ENCODE measurements around the gene EFNA1.

EFNA1 gene

GRCh38 chr1:155103325-155103724 lies 24.4 kb upstream of the EFNA1 start:
- DNase-seq (ENCODE audit: low read depth): no peak
- no peak overlapping the region for H3K4me3 ChIP-seq (ENCODE audit: low read depth, low read length)
- TF ChIP-seq, protein P1, sequence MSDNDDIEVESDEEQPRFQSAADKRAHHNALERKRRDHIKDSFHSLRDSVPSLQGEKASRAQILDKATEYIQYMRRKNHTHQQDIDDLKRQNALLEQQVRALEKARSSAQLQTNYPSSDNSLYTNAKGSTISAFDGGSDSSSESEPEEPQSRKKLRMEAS (IDR thresholded peaks at IDR 0.05; ENCODE audit: low read depth, low read length): no peak
- TF ChIP-seq, protein P2, sequence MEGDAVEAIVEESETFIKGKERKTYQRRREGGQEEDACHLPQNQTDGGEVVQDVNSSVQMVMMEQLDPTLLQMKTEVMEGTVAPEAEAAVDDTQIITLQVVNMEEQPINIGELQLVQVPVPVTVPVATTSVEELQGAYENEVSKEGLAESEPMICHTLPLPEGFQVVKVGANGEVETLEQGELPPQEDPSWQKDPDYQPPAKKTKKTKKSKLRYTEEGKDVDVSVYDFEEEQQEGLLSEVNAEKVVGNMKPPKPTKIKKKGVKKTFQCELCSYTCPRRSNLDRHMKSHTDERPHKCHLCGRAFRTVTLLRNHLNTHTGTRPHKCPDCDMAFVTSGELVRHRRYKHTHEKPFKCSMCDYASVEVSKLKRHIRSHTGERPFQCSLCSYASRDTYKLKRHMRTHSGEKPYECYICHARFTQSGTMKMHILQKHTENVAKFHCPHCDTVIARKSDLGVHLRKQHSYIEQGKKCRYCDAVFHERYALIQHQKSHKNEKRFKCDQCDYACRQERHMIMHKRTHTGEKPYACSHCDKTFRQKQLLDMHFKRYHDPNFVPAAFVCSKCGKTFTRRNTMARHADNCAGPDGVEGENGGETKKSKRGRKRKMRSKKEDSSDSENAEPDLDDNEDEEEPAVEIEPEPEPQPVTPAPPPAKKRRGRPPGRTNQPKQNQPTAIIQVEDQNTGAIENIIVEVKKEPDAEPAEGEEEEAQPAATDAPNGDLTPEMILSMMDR (IDR thresholded peaks at IDR 0.05; ENCODE audit: low read depth, low read length): no peak
- no peak for TF ChIP-seq POLR2A (IDR thresholded peaks at IDR 0.05; ENCODE audit: extremely low read depth, insufficient read length)

- DNase-seq (ENCODE audit: low read depth): no peak
- no peak overlapping the region for H3K4me3 ChIP-seq (ENCODE audit: low read depth, low read length)
- TF ChIP-seq, protein P2 (IDR thresholded peaks at IDR 0.05; ENCODE audit: low read depth, low read length): no peak
- no peak for TF ChIP-seq POLR2A (IDR thresholded peaks at IDR 0.05; ENCODE audit: extremely low read depth, insufficient read length)
- no peak for TF ChIP-seq MYC (IDR thresholded peaks at IDR 0.05; ENCODE audit: low read depth, low read length)
- TF ChIP-seq, protein P1 (IDR thresholded peaks at IDR 0.05; ENCODE audit: low read depth, low read length): no peak
Measured at GRCh38 chr1:155104605-155105534, 22.8 kb upstream of the EFNA1 start.

GRCh38 chr1:155105604-155106011 lies 22.1 kb upstream of the EFNA1 start:
- no peak for DNase-seq (ENCODE audit: low read depth)
- TF ChIP-seq, protein P2 (IDR thresholded peaks at IDR 0.05; ENCODE audit: low read depth, low read length): no peak
- TF ChIP-seq POLR2A (IDR thresholded peaks at IDR 0.05; ENCODE audit: extremely low read depth, insufficient read length): no peak
- TF ChIP-seq, protein P1 (IDR thresholded peaks at IDR 0.05; ENCODE audit: low read depth, low read length): no peak
- no peak for TF ChIP-seq MYC (IDR thresholded peaks at IDR 0.05; ENCODE audit: low read depth, low read length)
- H3K4me3 ChIP-seq (ENCODE audit: low read depth, low read length): no peak overlapping the region

DNA sequence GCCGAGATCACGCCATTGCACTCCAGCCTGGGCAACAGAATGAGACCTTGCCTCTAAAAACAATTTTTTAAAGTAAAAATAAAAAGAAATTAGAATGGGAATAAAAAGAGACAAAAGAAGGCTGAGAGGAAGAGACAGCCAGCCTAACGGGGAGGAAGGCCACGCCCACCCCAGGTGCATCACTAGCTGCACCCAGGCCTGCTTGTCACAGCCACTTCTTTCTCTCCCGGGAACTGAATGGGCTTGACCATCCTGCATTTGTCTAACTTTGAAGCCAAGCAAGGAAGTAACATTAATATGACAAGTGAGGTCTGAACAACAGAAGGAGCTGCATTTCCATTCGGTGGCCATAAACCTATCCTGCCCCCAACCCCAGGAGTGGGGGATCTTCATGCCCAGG lies 20.8 kb upstream of the EFNA1 start:
- TF ChIP-seq POLR2A (IDR thresholded peaks at IDR 0.05; ENCODE audit: extremely low read depth, insufficient read length) (no peak), MYC (IDR thresholded peaks at IDR 0.05; ENCODE audit: low read depth, low read length) (no peak)
- TF ChIP-seq, protein P1 (IDR thresholded peaks at IDR 0.05; ENCODE audit: low read depth, low read length): no peak
- TF ChIP-seq, protein P2 (IDR thresholded peaks at IDR 0.05; ENCODE audit: low read depth, low read length): no peak
- no peak for DNase-seq (ENCODE audit: low read depth)
- no peak overlapping the region for H3K4me3 ChIP-seq (ENCODE audit: low read depth, low read length)

DNA sequence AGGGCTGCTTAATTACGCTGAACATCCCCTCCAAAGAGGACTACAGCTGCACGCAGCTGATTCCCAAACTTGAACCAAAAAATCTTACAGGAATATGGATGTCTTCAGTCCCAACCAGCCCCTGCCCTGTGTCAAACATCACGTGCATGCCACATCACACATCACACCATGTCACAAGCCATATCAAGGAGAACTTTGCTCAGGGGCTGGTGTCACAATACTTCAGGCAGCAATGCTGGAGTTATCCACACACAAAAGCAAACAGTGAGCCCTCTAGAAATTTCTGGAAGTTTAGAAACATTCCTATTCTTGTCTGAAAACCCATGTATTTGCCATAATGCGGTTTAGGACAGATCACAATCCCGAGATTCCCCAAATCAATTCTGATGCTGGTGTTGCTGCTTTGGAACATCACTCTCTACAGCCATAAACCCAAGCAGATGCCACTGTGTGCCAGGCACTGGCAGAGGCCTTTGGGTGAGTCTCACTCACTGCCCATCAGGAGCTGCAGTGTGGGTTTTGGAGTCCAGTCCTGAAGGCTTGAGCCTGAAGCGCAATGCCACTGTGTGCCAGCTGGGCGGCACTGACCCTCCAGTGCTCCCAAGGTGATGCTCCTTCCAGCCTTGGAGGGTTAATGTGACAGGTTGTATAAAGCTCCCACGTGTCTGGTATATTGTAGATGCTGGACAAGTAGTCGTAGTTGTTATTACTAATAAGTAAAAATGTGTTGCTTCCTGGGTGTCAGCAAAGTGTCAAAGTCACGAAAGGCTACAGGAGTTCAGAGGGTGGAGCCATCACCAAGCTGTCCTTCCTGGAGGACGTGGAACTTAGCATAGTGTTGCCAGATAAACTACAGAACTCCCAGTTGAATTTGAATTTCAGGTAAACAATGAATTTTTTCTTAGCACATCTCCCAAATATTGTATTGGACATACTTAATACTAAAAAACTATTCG lies 20.1 kb upstream of the EFNA1 start:
- TF ChIP-seq MYC (IDR thresholded peaks at IDR 0.05; ENCODE audit: low read depth, low read length) (no peak), POLR2A (IDR thresholded peaks at IDR 0.05; ENCODE audit: extremely low read depth, insufficient read length) (no peak)
- TF ChIP-seq, protein P1 (IDR thresholded peaks at IDR 0.05; ENCODE audit: low read depth, low read length): no peak
- TF ChIP-seq, protein P2 (IDR thresholded peaks at IDR 0.05; ENCODE audit: low read depth, low read length): no peak
- no peak overlapping the region for H3K4me3 ChIP-seq (ENCODE audit: low read depth, low read length)
- no peak for DNase-seq (ENCODE audit: low read depth)
